ENCODE data around the gene HDAC4.

DNA sequence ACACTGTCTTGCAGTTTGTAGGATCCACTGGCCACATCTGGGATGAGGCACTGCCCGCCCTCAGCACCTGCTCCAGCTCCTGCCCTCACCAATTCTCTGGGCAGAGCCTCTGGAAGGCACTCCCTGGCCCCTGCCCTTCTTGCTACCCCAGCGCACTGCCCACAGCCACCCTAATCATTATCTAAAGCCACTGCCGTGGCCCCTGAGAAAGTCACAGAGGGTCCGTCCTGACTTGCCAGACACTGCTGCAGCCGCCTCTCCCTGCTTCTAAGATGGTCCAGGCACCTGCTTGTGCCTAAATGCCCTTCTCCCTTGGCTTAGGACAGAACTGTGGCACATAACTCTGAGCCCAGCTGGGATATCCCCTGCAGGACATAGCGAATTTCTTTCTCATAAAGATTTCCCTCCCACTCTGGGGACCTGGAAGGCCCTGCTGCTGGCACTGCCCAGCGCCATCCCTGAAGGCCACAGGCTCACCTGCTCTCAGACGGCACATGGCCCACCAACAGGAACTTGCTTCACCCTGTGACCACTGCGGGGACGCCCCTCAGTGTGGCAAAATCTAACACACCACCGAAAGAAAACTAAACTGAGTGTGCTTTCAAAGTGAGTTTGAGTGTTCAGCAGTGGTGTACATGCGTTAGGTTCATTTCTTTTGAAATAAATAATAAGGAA lies 244.9 kb downstream of the HDAC4 start:
- TF ChIP-seq CTCF (conservative IDR thresholded peaks at IDR 0.05) = no peak
- TF ChIP-seq EZH2 (IDR thresholded peaks at IDR 0.05; ENCODE audit: low read depth) = no peak
